ENCODE data around the gene MRPL12. TPM values are rescaled to one million over a fixed set of nuclear protein-coding genes. Genes with fewer than 3 reads are reported as not detected.
A peak's percentile ranks its signal among the peaks of the same experiment; 100 is the strongest.

Gene MRPL12
- total and polyA plus RNA-seq, 9 of the 15 experiments (the other 6 are each of a cell fraction or from before 2014, with no cell fraction given), result 0.94 to 338 (median 100) TPM

DNA sequence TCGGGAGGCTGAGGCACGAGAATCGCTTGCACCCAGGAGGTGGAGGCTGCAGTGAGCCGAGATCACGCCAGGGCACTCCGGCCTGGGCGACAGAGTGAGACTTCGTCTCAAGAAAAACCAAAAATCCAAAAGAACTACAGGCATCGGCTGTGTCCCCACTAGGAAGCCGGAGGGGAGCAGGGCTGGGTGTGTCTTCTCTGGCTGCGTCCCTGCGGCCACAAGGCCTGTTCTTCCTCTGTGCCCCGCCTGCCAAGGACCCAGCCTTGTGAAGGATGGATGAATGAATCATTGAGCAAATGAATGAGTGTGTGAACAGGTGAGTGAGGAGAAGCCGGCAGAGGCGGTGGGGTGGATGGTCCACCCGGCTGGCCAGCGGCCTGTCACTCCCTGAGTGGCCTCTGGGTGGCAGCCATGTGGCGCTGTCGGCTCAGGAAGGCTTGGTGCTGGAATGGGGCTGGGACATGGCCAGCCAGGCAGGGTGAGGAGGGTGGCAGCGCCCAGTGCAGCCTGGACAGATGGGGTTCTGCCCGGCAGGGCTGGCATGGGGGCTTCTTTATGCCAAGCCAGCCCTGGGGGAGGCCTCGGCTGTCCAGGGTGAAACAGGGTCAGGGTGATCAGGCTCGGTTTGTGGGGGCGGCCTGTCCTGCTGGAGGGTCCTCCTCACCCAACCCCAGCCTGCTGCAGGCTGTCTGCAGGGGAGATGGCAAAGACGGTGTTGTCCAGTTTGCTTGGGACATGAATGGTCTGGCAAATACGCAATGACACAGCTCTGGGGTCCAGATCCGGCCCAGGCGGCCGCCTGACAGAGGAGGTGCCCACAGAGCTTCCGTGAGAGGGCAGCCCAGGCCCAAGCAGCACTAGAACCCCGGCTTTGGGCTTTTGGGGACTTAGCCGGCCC lies 30.6 kb downstream of the MRPL12 start (continued):
- TF ChIP-seq GATAD2B (IDR thresholded peaks at IDR 0.05; ENCODE audit: borderline replicate concordance) (no peak; the same call in 1 of the 2 replicates), BHLHE40 (IDR thresholded peaks at IDR 0.05; ENCODE audit: low read length) (0 out of 2 replicates have a peak, but pooled peaks have one; percentile 41), MYNN (IDR thresholded peaks at IDR 0.05) (peak; percentile 67; the same call in 1 of the 2 replicates), MYNN (CRISPR knock-in tag; IDR thresholded peaks at IDR 0.05) (no peak), ZFX (CRISPR knock-in tag; IDR thresholded peaks at IDR 0.05) (no peak), RCOR1 (IDR thresholded peaks at IDR 0.05; ENCODE audit: borderline replicate concordance in 1 of 2, low read depth in 2 of 2, low read length in 2 of 2) (0 out of 4 replicates have a peak, but pooled peaks of 1 of the 2 experiments have one; percentile 10), NR2C2 (CRISPR knock-in tag; IDR thresholded peaks at IDR 0.05) (0 out of 2 replicates have a peak, but pooled peaks have one; percentile 30), NR2C2 (tag; IDR thresholded peaks at IDR 0.05) (no peak), ARID2 (IDR thresholded peaks at IDR 0.05) (0 out of 2 replicates have a peak, but pooled peaks have one; percentile 27), FOXM1 (IDR thresholded peaks at IDR 0.05; ENCODE audit: low read depth) (no peak), FOXM1 (CRISPR knock-in tag; IDR thresholded peaks at IDR 0.05; ENCODE audit: low read depth) (no peak), GTF2A2 (tag; IDR thresholded peaks at IDR 0.05) (no peak), HNRNPL (IDR thresholded peaks at IDR 0.05; ENCODE audit: low read depth, low read length) (peak; percentile 92), KAT8 (IDR thresholded peaks at IDR 0.05; ENCODE audit: low read depth) (no peak), HDAC1 (IDR thresholded peaks at IDR 0.05) (no peak), U2AF2 (optimal IDR thresholded peaks at IDR 0.05; ENCODE audit: low read depth, low read length) (no peak), RAD21 (CRISPR knock-in tag; conservative IDR thresholded peaks at IDR 0.05 in 1 of 2, IDR thresholded peaks at IDR 0.05 in 1 of 2) (peak; percentile 78 to 94), CBFA2T3 (IDR thresholded peaks at IDR 0.05) (no peak), GATA2 (CRISPR knock-in tag; IDR thresholded peaks at IDR 0.05) (no peak), XRCC5 (IDR thresholded peaks at IDR 0.05; ENCODE audit: low read depth, low read length) (peak; percentile 62; the same call in 1 of the 2 replicates), SMAD1 (IDR thresholded peaks at IDR 0.05; ENCODE audit: low read depth, low read length, partially characterized antibody) (no peak), STAG1 (CRISPR knock-in tag; IDR thresholded peaks at IDR 0.05; ENCODE audit: borderline replicate concordance) (peak; percentile 80; the same call in 1 of the 2 replicates), YBX1 (IDR thresholded peaks at IDR 0.05) (no peak), JUND (IDR thresholded peaks at IDR 0.05; ENCODE audit: borderline replicate concordance, low read depth, low read length) (peak; percentile 54), JUND (tag; IDR thresholded peaks at IDR 0.05; ENCODE audit: borderline replicate concordance, low read depth, low read length) (no peak), ZNF263 (CRISPR knock-in tag; IDR thresholded peaks at IDR 0.05; ENCODE audit: borderline replicate concordance) (peak; percentile 59; the same call in 1 of the 2 replicates), NONO (IDR thresholded peaks at IDR 0.05; ENCODE audit: low read depth in 2 of 2, low read length in 1 of 2) (no peak)
- TF ChIP-seq, protein P1, sequence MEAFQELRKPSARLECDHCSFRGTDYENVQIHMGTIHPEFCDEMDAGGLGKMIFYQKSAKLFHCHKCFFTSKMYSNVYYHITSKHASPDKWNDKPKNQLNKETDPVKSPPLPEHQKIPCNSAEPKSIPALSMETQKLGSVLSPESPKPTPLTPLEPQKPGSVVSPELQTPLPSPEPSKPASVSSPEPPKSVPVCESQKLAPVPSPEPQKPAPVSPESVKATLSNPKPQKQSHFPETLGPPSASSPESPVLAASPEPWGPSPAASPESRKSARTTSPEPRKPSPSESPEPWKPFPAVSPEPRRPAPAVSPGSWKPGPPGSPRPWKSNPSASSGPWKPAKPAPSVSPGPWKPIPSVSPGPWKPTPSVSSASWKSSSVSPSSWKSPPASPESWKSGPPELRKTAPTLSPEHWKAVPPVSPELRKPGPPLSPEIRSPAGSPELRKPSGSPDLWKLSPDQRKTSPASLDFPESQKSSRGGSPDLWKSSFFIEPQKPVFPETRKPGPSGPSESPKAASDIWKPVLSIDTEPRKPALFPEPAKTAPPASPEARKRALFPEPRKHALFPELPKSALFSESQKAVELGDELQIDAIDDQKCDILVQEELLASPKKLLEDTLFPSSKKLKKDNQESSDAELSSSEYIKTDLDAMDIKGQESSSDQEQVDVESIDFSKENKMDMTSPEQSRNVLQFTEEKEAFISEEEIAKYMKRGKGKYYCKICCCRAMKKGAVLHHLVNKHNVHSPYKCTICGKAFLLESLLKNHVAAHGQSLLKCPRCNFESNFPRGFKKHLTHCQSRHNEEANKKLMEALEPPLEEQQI (IDR thresholded peaks at IDR 0.05), result no peak
